NCI-H128 (cell line): ENCODE measurements around the gene ZBTB42.
"Not testable (repeated sequence)": the region's sequence is repeated elsewhere in the genome, so short reads cannot be mapped to it uniquely, and the experiment has no call there.

Source experiments
- DNase-seq: peaks from one replicate; lab custom pipeline; 2025; ENCODE audit not compliant: unreplicated experiment; lab: John Stamatoyannopoulos, UW

The ZBTB42 gene

DNA sequence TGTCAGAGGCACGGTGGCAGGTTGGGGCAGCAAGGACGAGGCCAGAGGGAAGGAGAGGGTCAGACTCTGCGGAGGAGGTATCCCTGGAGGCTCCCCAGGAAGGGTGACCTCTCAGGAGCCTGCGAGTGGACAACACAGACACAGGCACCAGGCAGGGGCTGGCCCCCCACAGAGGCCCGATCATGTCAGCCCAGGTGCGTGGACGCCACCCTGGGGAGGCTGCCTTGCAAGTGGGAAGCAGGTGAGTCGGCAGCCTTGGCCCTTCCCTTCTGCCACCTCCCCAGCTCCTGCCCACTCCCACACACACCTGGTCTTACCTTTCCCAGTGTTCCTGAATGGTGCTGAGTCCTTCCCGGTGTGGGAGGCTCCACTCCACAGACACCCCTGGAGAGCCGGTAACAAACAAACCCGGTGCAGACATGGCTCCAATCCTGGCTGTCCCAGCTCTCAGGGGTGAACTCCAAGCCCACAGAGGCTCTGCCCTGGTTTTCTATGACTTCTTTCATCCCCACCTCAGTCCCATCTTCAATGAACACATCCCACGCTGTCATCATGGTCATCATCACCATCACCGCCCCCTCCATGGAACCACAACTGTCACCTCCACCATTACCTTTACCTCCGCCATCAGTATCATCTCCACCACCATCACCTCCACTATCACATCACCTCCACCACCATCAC is 5.2 kb downstream of the ZBTB42 start:
- no peak for DNase-seq

DNA sequence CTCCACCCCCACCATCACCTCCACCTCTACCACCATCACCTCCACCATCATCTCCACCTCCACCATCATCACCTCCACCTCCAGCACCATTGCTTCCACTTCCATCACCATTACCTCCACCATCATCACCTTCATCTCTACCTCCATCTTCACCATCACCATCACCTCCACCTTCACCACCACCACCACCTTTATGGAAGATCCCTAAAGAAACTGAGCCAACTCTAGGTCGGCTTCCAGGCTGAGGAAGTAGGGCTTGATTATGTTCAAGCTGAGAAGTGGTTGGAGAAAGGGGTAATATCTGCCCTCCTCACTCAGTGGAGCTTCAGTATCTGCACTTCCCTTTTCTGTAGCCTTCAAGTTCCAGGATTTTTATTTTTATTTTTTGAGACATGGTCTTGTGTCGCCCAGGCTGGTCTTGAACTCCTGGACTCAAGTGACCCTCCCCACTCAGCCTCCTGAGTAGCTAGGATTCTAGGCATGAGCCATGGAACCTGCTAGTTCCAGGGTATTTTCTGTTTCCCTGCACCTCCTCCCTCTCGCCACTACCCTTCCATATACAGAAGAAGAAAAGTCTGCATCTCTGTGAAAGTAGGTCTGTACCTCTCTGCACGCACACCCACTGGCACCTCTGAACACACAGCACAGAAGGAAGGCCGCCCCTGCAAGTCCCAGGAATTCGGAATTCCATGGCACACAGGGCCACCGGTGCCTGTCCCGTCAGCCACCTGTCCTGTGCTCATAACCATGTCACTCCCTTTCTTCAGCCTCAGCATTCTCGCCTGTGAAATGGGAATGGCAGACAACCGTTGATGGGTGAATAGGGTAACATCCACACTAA is 5.9 kb downstream of the ZBTB42 start:
- no peak for DNase-seq

DNA sequence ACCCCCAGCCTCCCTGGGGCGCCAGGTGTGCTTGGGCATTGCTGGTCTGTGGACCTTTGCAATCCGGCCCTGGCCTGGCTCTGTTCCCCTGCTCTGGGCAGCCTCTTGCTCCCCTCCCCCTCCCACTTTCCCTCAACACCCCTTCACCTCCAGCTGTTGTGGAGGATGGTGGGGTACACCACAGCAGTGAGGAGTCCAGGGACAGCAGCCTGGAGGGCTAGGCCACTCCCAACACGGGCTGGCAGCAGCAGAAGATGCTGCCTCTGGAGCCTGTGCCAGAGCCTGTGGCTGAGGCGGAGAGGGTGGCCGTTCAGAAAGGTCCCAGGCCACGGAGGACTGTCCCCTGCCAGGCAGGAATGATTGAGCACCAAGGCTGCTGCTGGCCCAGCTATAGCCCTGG is 7.6 kb downstream of the ZBTB42 start:
- no peak for DNase-seq

DNA sequence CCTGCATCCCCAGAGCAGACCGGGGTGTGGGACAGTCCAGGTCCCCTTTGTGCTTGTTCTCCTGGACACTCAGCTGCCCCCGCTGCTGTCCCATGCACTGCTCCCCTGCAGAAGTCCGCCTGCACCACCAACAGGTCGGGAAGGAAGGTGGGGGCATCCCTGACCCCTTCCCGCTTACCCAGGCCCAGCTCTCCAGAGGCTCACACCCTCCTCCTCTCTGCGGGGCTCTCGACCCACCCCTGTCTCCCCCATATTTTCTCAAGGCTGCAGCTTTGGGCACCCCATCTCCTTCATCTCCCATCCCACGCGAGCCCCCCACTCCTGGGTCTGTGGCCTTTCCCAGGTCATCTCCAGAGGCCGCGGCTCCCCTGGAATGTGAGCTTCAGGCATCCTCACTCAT is 9.4 kb downstream of the ZBTB42 start:
- DNase-seq = no peak

DNA sequence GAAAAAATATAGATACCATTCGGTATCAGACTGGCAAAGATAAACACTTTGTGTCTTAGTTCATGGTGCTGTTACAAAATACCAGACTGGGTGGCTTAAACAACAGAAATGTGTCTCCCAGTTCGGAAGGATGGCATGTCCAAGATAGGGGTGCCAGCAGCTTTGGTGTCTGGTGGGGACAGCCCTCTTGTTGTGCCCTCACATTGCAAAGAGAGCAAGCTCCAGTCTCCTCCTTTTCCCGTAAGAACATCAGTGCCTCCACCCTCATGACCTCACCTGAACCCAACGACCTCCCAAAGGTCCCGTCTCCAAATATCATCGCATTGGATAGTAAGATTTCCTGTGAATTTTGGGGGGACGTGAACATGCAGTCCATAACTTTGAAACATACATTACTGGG is 12.4 kb downstream of the ZBTB42 start:
- DNase-seq = no peak

DNA sequence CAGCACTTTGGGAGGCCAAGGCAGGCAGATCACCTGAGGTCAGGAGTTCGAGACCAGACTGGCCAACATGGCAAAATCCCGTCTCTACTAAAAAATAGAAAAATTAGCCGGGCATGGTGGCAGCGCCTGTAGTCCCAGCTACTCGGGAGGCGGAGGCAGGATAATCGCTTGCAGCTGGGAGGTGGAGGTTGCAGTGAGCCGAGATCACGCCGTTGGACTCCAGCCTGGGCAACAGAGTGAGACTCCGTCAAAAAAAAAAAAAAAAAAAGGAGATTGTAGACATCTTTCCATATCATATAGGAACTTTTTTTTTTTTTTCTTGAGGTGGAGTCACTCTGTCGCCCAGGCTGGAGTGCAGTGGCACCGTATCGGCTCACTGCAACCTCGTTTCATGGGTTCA is 13.8 kb downstream of the ZBTB42 start:
- DNase-seq = not testable (repeated sequence)

DNA sequence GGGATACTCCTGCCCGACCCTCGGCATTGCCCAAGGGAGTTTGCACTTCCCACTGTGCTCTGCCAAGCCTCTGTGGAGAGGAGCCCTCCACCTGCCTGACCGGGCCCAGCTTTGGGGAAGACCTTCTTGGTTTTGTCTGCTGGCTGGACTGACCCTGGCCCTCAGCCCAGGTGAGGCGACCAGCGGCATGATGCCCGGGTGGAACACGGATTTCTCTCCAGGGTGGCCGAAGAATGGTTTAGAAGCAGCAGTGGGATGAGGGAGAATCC is 15.6 kb downstream of the ZBTB42 start:
- no peak for DNase-seq

DNA sequence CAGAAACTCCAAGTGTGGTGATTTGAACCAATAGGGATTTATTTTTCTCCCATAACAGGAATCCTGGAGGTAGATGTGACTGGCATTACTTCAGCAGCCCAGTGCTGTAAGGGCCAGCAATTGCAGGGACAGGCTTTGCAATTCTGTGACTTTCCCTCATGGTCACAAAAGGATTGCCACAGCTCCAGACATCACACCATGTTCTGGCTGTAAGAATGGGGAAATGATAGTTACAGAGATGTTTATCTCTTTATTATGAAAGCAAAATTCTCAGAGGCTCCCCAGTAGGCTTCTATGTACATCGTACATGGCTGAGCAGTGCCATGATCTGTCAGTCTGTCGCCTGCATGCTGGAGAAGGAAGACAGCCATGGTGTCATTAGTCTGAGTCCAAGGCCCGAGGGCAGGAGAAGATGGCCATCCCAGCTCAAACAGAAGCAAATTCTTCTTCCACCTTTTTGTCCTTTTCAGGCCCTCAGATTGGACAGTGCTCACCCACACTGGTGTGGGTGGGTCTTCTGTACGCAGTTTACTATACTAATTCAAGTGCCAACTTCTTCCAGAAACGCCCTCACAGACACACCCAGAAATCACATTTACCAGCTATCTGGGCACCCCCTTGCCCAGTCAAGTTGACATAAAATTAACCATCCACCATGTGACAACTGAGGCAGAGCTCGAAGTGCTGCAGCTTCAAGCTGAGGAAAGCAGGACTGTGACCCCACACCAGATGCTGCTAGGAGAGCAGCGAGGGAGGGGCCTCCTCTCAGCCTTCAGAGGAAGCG is 17.2 kb downstream of the ZBTB42 start:
- DNase-seq = no peak

DNA sequence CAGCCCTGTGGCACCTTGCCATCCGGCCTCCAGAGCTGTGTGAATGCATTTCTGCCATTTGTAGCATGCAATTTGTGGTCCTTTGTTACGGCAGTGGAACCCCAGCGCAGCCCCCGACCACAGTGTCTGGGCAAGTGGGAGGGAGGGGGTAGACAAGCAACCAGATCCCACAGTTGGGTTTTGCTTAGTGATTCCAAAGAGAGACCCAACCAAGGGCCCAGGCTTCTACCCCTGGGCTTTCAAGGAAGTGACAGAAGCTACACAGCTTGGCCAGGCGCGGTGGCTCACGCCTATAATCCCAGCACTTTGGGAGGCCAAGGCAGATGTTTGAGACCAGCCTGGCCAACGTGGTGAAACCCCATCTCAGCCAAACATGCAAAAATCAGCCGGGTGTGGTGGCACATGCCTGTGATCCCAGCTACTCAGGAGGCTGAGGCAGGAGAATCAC is 17.8 kb downstream of the ZBTB42 start:
- no peak for DNase-seq

DNA sequence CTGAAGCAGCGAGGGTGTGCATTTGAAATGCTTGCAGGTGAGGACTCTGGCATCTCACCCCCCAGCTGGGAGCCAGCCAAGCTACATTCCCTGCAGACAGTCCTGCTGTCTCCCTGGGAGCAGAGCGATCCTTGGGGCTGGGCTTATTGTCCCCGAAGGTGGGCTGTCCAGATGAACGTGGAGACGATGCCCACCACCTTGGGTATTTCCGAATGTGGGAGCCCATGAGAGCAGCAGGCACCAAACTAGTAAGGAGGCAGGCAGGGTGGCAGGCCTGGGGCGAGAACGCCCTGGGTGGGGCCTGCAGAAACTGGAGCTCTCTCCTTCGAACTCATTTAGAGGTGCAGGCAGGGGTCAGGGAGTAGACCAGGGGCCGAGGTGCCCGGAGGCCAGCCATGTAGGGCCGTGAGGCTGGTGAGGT is 18.5 kb downstream of the ZBTB42 start:
- no peak for DNase-seq

DNA sequence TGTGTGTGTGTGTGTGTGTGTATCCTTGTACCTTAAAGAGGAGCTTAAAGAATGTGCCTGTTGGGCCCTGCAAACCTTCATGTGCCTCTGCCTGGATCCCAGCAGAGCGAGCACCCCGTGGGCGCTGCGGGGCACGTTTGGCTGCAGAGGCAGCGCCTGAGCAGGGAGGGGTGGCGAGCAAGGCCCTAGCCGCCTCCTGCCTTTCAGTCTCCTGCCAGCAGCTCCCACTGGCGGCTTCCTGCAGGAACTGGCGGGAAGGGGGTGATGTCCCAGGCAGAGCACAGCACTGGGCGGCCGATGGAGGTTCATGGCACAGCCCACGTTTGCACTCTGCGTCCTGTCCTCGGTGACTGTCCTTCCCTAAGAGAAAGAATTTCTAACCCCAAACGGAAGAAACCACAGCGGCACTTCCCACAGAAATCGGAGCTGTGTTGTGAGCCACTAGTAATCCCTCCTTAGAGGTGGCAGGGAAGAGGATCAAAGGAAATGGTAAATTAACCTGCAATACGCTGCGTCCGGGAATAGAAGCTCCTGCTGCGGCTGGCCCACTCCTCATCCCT is 19.8 kb downstream of the ZBTB42 start:
- DNase-seq = no peak

DNA sequence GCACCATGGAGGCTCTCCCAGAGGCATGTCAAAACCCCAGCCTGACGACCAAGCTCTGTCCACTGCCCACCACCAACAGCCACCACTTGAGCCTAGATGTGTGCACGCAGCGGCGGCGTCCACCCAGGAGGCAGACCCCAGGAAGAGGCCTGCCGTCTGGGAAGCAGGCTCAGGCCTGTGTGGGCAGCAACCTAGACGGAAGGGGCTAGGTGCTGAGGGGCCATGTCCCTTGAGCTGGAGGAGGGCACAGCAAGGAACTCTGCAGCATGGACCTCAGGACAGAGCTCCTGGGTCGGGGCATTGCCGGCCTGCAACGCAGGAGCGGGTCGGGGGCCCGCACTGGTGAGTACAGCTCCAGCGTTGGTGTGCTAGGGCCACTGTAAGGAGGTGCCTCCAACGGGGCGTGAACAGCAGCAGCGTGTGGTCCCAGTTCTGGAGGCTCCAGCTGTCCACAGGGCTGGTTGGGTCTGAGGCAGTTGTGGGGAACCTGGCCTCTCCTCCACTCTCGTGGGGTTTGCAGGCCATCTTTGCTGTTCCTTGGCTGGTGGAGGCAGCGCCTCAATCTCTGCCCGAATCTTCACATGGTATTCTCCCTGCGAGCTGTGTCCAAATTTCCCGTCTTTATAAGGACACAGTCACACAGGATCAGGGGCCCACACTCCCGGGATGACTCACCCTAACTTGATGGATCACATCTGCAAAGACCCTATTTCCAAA is 20.5 kb downstream of the ZBTB42 start:
- DNase-seq = no peak

DNA sequence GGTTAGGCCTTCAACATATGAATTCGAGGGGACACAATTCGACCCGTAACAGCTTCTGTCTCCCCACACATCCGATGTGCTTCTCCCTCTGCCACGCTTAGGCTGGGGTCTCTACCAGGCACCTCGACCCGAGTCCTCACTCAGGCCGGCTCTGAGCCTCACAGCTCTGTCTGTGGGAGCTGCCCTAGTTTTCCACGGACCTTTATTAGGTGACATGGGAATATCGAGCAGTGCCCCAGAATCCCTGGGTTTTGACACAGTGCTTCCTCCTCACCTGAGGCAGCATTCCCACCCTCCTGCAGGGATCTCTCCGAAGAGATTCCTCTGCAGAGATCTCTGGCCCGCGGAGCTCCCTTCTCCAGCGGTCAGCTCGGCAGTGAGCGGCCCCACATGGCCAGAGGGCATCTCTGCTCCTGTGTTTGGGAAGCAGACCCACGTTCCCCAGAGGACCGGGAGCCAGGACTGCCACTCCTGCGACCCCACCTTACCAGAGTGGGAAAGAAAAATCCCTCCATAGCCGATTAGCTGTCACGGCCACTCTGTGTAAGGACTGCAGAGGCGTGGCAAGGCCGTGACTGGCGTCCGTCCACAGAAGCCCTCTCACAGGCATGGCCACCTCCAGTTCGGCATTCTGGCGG is 21.2 kb downstream of the ZBTB42 start:
- no peak for DNase-seq

DNA sequence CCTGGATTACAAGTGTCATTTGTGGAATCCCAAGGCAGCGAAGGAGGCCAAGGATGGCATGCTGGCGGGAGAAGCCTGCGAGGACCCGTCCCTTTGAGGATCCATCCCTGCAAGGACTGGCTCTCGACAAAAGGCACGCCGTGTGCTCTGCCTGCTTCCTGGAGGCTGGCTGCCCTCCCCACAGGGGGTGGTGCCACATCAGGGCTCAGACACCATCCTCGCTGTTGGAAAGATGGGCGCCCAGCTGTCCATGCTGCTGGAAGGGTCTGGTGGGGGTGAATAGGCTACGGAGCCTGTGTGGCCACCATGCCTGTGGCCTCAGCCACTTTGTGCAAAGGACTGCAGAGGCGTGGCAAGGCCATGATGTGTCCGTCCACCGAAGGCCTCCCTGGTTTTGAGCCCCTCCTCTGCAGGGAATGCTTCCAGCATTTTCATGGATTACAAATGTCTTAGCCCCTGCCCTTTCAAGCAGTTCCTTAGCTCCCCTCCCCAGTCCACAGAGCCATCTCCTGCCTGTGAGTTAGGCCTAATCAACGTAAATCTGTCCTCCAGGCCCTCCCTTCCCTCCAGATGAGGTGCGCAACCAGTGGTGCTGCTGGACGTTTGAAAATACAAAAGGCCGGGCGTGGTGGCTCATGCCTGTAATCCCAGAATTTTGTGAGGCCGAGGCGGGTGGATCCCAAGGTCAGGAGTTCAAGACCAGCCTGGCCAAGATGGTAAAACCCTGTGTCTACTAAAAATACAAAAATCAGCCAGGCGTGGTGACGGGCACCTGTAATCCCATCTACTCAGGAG is 22.1 kb downstream of the ZBTB42 start:
- DNase-seq = no peak

DNA sequence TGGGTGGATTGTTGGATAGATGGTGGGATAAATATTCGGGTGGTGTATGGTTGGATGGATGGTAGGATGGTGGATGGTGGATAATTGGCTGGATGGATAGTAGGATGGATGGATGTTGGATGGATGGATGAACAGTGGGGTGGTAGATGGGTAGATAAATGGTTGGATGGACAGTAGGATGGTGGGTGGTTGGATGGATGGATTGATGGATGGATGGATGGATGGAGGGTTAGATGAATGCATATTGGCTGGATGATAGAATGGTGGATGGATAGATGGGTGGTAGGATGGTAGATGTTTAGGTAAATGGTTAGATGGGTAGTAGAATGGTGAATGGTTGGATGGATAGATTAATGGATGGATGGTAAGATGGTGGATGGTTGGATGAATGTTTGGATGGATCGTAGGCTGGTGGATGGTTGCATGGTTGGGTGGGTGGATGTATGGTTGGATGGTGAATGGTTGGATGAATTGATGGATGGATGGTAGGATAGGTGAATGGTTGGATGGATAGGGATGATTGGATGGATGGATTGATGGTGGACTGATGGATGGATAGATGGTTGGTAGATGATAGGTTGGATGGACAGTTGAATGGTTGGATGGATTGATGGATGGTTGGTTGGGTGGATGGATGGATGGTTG is 23.6 kb downstream of the ZBTB42 start:
- DNase-seq = no peak

DNA sequence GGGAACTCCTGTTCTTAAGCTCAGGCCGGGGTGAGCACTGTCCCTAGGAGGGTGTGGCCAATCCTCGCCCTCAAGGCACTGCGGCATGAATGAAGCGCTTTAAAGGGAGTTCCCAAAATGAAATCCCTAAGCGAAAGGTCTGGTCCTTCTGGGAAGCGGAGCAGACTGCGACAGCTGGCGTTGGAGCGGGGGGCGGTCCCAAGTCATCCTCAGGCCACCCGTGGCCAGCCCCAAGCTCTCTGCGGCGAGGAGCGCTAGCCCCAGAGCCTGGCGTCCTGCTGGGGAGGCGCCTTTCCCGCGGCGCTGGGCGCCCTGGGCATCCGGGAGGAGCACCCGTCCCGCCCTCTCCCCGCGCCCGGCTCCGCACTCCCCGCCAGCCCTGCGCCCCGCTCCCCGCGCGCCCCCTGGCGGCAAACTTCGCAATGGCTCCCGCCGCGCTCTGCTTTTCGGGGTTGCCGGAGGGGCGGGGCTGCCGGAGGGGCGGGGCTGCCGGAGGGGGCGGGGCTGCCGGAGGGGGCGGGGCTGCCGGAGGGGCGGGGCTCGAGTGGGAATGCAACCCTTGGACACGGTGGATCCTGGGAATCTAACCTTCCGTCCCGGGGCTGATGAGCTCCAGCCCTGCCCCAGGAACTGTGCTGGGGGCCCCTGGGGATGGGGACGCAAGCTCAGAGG is 25.4 kb downstream of the ZBTB42 start:
- peak; percentile 72 for DNase-seq

DNA sequence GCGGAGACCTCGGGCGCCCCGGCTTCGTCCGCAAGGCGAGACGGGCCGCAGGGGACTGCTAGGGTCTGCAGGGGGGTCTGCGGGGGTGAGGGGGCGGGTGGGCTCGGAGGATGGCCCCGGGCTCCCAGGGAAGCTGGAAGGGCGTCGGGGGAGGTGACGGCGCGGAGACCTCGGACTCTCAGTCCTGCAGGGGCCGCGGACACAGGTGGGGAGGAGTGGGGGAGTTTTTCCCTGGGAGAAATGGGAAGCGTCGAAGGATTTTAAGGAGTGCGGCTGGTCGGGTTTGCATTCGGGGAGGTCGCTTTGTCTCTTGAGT is 25.9 kb downstream of the ZBTB42 start:
- DNase-seq = no peak

DNA sequence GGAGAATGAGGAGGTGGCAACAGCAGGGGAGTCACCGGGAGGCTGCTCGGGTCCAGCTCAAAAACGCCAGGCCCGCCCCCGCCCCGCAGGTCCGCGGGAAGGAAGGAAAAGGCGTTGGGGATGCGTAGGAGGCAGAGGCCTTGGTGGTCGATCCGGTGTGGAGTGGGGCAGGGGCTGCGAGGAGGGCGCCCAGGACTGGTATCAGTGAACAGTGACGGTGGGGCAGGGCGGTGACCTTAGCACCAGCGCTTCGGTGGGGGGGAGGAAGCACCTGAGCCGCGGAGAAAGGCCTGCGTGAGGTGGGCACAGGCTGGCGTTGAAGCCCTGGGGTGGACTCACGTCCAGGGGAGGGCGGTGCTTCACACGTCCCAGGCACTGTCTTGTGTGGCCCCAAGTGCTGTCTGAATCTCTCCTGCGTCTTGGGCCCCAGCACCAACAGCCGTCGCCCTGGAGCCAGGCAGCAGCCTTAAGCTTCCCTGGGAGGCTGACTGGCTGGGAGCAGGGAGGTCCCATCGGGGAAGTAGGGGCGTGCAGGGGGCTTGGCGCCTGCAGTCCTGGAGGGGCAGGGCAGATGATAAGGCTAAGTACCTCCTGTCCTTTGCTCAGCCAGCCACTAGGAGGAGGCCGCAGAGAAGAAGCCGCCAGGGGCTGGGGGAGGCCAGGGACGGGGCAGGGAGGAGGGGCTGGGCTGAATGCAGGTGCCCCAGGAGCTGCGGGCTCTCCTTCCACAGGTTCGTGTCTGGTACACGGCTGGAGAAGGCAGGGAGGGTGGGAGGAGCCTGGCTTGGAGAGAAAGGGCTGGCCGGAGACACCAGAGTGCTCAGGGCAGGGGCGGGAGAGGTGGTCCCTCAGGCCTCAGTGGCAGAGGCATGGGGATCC is 26.5 kb downstream of the ZBTB42 start:
- peak; percentile 45 for DNase-seq
